H1 (cell line): ENCODE measurements around the gene TRPV4. TPM values are rescaled to one million over a fixed set of nuclear protein-coding genes. Genes with fewer than 3 reads are reported as not detected.
A peak's percentile ranks its signal among the peaks of the same experiment; 100 is the strongest.

Experiments
- CTCF ChIA-PET: fragments of 300-600 bp; sonication (Branson Sonifier 250); formaldehyde crosslinking; loops from one replicate; lab custom pipeline; 2021; ENCODE audit not compliant: partially characterized antibody; lab: Charles Lee
- POLR2A ChIA-PET: fragments of 300-600 bp; sonication (Branson Sonifier 250); formaldehyde crosslinking; loops from one replicate; lab custom pipeline; 2021; ENCODE audit warnings: inconsistent platforms; ENCODE audit not compliant: partially characterized antibody; lab: Charles Lee
- DNase-seq, 2 experiments: peaks; one replicate each; pipeline versions ENCODE4 v3.0.0 to v3.0.0-alpha.2; 2010 to 2022; ENCODE audit warnings: low spot score in 2 of 2, low read depth in 1 of 2, mixed read lengths in 1 of 2
- FAIRE-seq: peaks from 2 replicates; lab custom pipeline; 2011; peaks lifted over from hg19 to GRCh38; lab: Jason Lieb, UNC
- H2AFZ ChIP-seq: 2 replicates; pipeline ENCODE4 v1.8.1; 2012; ENCODE audit warnings: low read length, inconsistent platforms
- H2AK5ac ChIP-seq: 2 replicates; pipeline ENCODE4 v1.6.1; 2013; ENCODE audit warnings: low read depth, low read length
- H2BK120ac ChIP-seq: replicated peaks from 2 replicates; pipeline ENCODE3; 2013; ENCODE audit warnings: low read depth, low read length, inconsistent platforms
- H2BK12ac ChIP-seq: 2 replicates; pipeline ENCODE4 v1.6.1; 2013; ENCODE audit warnings: low read depth, low read length
- H2BK15ac ChIP-seq: 2 replicates; pipeline ENCODE4 v1.6.1; 2013; ENCODE audit warnings: low read length
- H2BK20ac ChIP-seq: 2 replicates; pipeline ENCODE4 v1.6.1; 2013; ENCODE audit warnings: low read length
- H2BK5ac ChIP-seq: 2 replicates; pipeline ENCODE4 v1.6.1; 2013; ENCODE audit warnings: low read depth, low read length
- H3K14ac ChIP-seq: 2 replicates; pipeline ENCODE4 v1.6.1; 2013; ENCODE audit warnings: inconsistent platforms; ENCODE audit not compliant: insufficient read length
- H3K18ac ChIP-seq: 2 replicates; pipeline ENCODE4 v1.6.1; 2013; ENCODE audit warnings: low read length; ENCODE audit errors: extremely low read depth
- H3K23ac ChIP-seq: 2 replicates; pipeline ENCODE4 v1.6.1; 2013; ENCODE audit warnings: inconsistent platforms; ENCODE audit not compliant: insufficient read length
- H3K23me2 ChIP-seq: 2 replicates; pipeline ENCODE4 v1.6.1; 2013; ENCODE audit warnings: low read depth, low read length
- H3K27ac ChIP-seq: 2 replicates; pipeline ENCODE4 v1.6.1; 2011; ENCODE audit warnings: low read depth, low read length, inconsistent platforms
- H3K27me3 ChIP-seq, 4 experiments: replicated peaks in 1 of 4; 1 replicate in 1 of 4; 2 replicates in 3 of 4; pipeline versions ENCODE4 v1.6.1 to v1.8.1; 2011 to 2013; ENCODE audit warnings: low read length in 3 of 4, mild to moderate bottlenecking in 3 of 4, inconsistent platforms in 2 of 4, mixed read lengths in 2 of 4, moderate library complexity in 1 of 4; ENCODE audit not compliant: control insufficient read depth in 3 of 4, insufficient read depth in 3 of 4; ENCODE audit errors: extremely low read depth in 1 of 4
- H3K36me3 ChIP-seq, 4 experiments: 2 replicates each; pipeline versions ENCODE4 v1.6.1 to v1.8.1; 2011 to 2013; ENCODE audit warnings: mild to moderate bottlenecking in 4 of 4, low read length in 3 of 4, moderate library complexity in 2 of 4, control low read depth in 1 of 4, inconsistent platforms in 1 of 4; ENCODE audit not compliant: insufficient read depth in 4 of 4, control insufficient read depth in 2 of 4
- H3K4ac ChIP-seq: replicated peaks from 2 replicates; pipeline ENCODE3; 2013; ENCODE audit warnings: low read length, low read depth, mixed read lengths, inconsistent platforms; ENCODE audit not compliant: insufficient read length
- H3K4me1 ChIP-seq, 4 experiments: replicated peaks in 1 of 4; 1 replicate in 1 of 4; 2 replicates in 3 of 4; pipeline versions ENCODE4 v1.6.1 to v1.8.1; 2011 to 2013; ENCODE audit warnings: low read length in 3 of 4, inconsistent platforms in 2 of 4, mixed read lengths in 1 of 4; ENCODE audit not compliant: insufficient read depth in 4 of 4, control insufficient read depth in 3 of 4
- H3K4me2 ChIP-seq, 2 experiments: 2 replicates each; pipeline versions ENCODE4 v1.6.1 to v1.8.1; 2011 to 2013; ENCODE audit warnings: low read depth in 2 of 2, low read length in 2 of 2, control low read depth in 1 of 2, inconsistent platforms in 1 of 2, mild to moderate bottlenecking in 1 of 2; ENCODE audit not compliant: insufficient read depth in 1 of 2
- H3K4me3 ChIP-seq, 4 experiments: fragments of 200-600, 300-600 bp in 1 of 4; sonication (generic), shearing (Covaris generic), sonication (Bioruptor Twin) in 1 of 4; 2 replicates each; pipeline versions ENCODE4 v1.5.1 to v1.8.1; 2011 to 2016; ENCODE audit warnings: low read length in 4 of 4, low read depth in 3 of 4, control low read depth in 2 of 4, inconsistent platforms in 2 of 4, mild to moderate bottlenecking in 2 of 4, mixed read lengths in 1 of 4, moderate library complexity in 1 of 4; ENCODE audit not compliant: insufficient read depth in 2 of 4; ENCODE audit errors: extremely low read depth in 1 of 4
- H3K56ac ChIP-seq: replicated peaks from 2 replicates; pipeline ENCODE3; 2013; ENCODE audit warnings: low read depth, mild to moderate bottlenecking, mixed read lengths, low read length, inconsistent platforms; ENCODE audit not compliant: insufficient read length
- H3K79me1 ChIP-seq: 2 replicates; pipeline ENCODE4 v1.6.1; 2013; ENCODE audit warnings: low read depth, low read length, control low read depth
- H3K79me2 ChIP-seq, 2 experiments: 2 replicates each; pipeline versions ENCODE4 v1.6.1 to v1.8.1; 2012 to 2013; ENCODE audit warnings: low read length in 2 of 2, mild to moderate bottlenecking in 2 of 2, inconsistent platforms in 1 of 2; ENCODE audit not compliant: insufficient read depth in 2 of 2, control insufficient read depth in 1 of 2
- H3K9ac ChIP-seq, 4 experiments: replicated peaks in 1 of 4; 1 replicate in 1 of 4; 2 replicates in 3 of 4; pipeline versions ENCODE4 v1.6.1 to v1.8.1; 2011 to 2013; ENCODE audit warnings: low read depth in 3 of 4, low read length in 3 of 4, control low read depth in 2 of 4, mild to moderate bottlenecking in 2 of 4, moderate library complexity in 2 of 4, inconsistent platforms in 1 of 4; ENCODE audit errors: extremely low read depth in 1 of 4
- H3K9me3 ChIP-seq, 2 experiments: 2 replicates each; pipeline versions ENCODE4 v1.6.1 to v1.8.1; 2012 to 2013; ENCODE audit warnings: mild to moderate bottlenecking in 2 of 2, moderate library complexity in 2 of 2, control low read depth in 1 of 2, inconsistent platforms in 1 of 2, low read depth in 1 of 2, low read length in 1 of 2, mixed read lengths in 1 of 2; ENCODE audit not compliant: insufficient read depth in 2 of 2
- H4K20me1 ChIP-seq, 2 experiments: replicated peaks in 1 of 2; 2 replicates each; pipeline versions ENCODE3 to v1.8.1; 2011 to 2013; ENCODE audit warnings: inconsistent platforms in 2 of 2, low read length in 2 of 2, mild to moderate bottlenecking in 1 of 2; ENCODE audit not compliant: insufficient read depth in 2 of 2, control insufficient read depth in 1 of 2
- H4K5ac ChIP-seq: 2 replicates; pipeline ENCODE4 v1.6.1; 2013; ENCODE audit warnings: low read length, low read depth, mixed read lengths, inconsistent platforms; ENCODE audit not compliant: insufficient read length
- H4K8ac ChIP-seq: 2 replicates; pipeline ENCODE4 v1.8.0; 2013; ENCODE audit warnings: mild to moderate bottlenecking, moderate library complexity, low read length, inconsistent platforms; ENCODE audit not compliant: insufficient read depth; ENCODE audit errors: extremely low read depth
- H4K91ac ChIP-seq: replicated peaks from 2 replicates; pipeline ENCODE3; 2013; ENCODE audit warnings: low read length, mixed read lengths, inconsistent platforms; ENCODE audit not compliant: insufficient read length
- WGBS, 2 experiments: shearing (Covaris generic) in 1 of 2; methylation state at CpG; one replicate each; pipeline versions ENCODE4 v1.1.6 to v1.1.7; 2013 to 2015; ENCODE audit warnings: low lambda C conversion rate in 2 of 2, mixed read lengths in 2 of 2, inconsistent platforms in 1 of 2, low coverage in 1 of 2, missing lambda C conversion rate in 1 of 2; ENCODE audit not compliant: insufficient replicate concordance in 2 of 2, insufficient coverage in 1 of 2, insufficient read length in 1 of 2; ENCODE audit errors: extremely low coverage in 1 of 2, missing lambda C conversion rate in 1 of 2; 5-methylcytosine and 5-hydroxymethylcytosine counted together
- polyA plus RNA-seq, 7 experiments: library from polyadenylated mRNA; depleted of rRNA in 3 of 7; stranded (reverse) in 5 of 7; unstranded in 2 of 7; fragments of >200 nt in 5 of 7; fragments of 200-250 nt in 2 of 7; gene quantifications; 1 replicate in 5 of 7; 2 replicates in 1 of 7; 4 replicates in 1 of 7; pipeline versions ENCODE4 v1.2.1 to v1.2.3, GENCODE V29; 2011 to 2013; ENCODE audit warnings: missing spikeins in 2 of 7, mixed read lengths in 2 of 7
- total RNA-seq: library from RNA; stranded (reverse); fragmentation: NEBNext Ultra II Directional; extraction: Animal tissue kit (Norgen Biotek cat#: 25700); gene quantifications from 2 replicates; pipeline ENCODE4 v1.2.1, GENCODE V29; 2021

The TRPV4 gene
- total and polyA plus RNA-seq, 2 of the 8 experiments (the other 6 are each of a cell fraction or from before 2014, with no cell fraction given), result 2.1 to 6.2 TPM

DNA sequence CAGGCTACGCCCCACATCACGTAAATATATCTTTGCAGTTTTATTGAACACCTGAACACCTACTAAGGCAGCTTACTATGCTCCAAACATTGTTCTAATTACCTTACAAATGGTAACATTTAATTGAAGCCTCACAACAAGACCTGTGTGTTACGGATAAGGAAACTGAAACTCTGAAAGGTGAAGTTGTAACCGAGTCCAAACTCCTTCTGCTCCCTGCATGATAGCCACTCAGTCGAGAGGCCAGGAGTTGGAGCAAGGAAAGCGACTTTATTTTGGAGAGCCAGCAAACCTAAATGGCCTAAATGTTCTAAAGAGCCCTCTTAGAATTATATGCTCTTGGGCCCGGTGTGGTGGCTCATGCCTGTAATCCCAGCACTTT is 12.6 kb upstream of the TRPV4 start:
- Histone ChIP-seq H3K4me1 (peaks cover 0 to 2% (median 0%) of the 10 kb centered on the region in 4 experiments; a peak in 4 of 7 replicates), H4K20me1 (no peaks in the 10 kb centered on the region), H3K79me1 (no peaks in the 10 kb centered on the region), H3K9ac (no peak overlapping the region), H3K4ac (no peak overlapping the region), H2AK5ac (no peak overlapping the region), H2BK120ac (no peak overlapping the region), H3K27ac (no peak overlapping the region), H3K4me2 (peak overlapping the region in 1 of 2 experiments; percentile 57; a peak in 1 of 4 replicates), H3K4me3 (peak overlapping the region in 1 of 4 experiments; percentile 43; a peak in 2 of 8 replicates), H2AFZ (peak overlapping the region; percentile 88; the same call in 1 of the 2 replicates), H3K14ac (no peak overlapping the region), H3K27me3 (no peaks in the 10 kb centered on the region), H3K36me3 (no peaks in the 10 kb centered on the region), H2BK5ac (no peak overlapping the region), H3K18ac (no peak overlapping the region), H4K91ac (no peak overlapping the region), H3K79me2 (no peaks in the 10 kb centered on the region), H2BK15ac (no peak overlapping the region), H4K8ac (no peak overlapping the region), H2BK20ac (no peak overlapping the region), H3K56ac (no peak overlapping the region), H4K5ac (no peak overlapping the region), H3K9me3 (no peaks in the 10 kb centered on the region), H3K23me2 (no peaks in the 10 kb centered on the region), H2BK12ac (no peak overlapping the region), H3K23ac (no peak overlapping the region)
- DNase-seq (no peak), FAIRE-seq (no peak)
- WGBS, 2 experiments, result 86% methylated on average over 7 of the region's 7 CpGs; no CpG with 5 or more reads in 1 of the 2 experiments
- ChIA-PET CTCF (interaction anchor here (0.6 to 10.9 kb wide), 39 partner anchors 10 to 447 kb away, joined by 3 to 183 read pairs (median 4); partner anchors contain the start of gene TRPV4), POLR2A (interaction anchor here (1.7 kb wide), 1 partner anchor 14 kb away, joined by 4 read pairs; no protein-coding TSS in a partner anchor)
